Renal pelvis (tissue), 4 donors: ENCODE results near the gene ZMYM4. TPM values are rescaled to one million over a fixed set of nuclear protein-coding genes. Genes with fewer than 3 reads are reported as not detected.
A peak's percentile ranks its signal among the peaks of the same experiment; 100 is the strongest.

Experiments used
- DNase-seq: peaks from one replicate; pipeline ENCODE4 v3.0.0-alpha.2; 2013
- polyA plus RNA-seq, 3 donors: library from polyadenylated mRNA; unstranded; fragments of 120-200 nt; gene quantifications; one replicate each; pipeline ENCODE4 v1.2.1, GENCODE V29; 2013; ENCODE audit not compliant: insufficient read length in 3 of 3

Gene ZMYM4
- polyA plus RNA-seq, 3 donors: 68.4 to 76.6 (median 74.2) TPM

DNA sequence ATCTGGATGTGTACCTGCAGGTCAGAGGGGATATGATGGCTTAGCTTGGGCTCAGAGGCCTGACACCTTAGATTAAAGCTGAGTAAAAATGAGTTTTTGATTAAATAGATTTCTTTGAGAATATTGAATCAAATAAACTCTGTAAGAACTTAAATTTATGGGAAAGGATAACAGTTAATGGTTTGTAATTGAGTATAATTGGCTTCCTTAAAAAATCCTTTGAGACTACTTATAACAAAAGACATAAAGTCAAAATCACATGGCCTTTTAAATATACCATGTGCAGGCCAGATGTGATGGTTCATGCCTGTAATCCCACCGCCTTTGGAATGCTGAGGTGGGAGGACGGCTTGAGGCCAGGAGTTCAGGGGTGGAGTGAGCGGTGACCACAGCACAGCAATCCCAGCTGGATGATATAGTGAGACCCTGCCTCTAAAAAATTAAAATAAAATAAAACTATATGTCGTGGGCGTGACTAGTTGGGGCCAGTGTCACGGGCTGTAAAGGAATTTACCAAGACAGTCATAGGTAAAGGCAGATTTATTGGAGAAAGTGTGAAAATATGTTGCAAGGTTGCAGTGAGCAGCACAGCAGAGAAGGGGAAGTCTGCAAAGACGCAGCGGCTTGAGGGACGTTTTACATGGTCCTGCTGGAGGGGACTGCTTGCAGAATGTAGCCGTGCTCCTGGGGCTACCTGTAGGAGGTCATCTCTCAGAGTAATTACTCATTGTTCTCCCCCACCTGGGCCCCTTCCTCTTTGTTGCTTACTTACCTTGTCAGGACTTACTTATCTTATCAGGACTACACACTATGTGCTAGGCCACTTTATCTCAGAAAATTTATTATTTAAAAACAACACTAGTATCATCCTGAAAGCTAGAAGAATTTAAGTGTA, 122.3 kb downstream of the ZMYM4 start:
- DNase-seq: no peak

DNA sequence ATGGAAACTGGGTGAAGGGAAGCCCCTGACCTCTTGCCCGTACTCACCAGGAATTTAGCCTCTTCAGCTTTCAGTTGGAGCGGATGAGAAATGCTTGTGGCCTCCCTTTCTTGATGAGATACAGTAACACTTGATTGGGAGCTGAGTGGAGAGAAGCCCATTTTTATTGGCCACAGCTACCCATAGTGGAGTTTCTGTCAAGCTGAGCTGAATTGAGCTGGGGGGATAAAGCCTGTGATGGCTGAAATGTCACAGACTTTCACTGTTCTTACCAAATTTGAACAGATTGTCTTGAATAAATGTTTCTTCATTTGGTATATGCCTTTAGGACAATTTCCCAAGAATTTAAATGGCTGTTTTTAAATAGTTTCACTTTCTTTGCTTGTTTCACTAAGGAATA, 125.9 kb downstream of the ZMYM4 start:
- DNase-seq: no peak

DNA sequence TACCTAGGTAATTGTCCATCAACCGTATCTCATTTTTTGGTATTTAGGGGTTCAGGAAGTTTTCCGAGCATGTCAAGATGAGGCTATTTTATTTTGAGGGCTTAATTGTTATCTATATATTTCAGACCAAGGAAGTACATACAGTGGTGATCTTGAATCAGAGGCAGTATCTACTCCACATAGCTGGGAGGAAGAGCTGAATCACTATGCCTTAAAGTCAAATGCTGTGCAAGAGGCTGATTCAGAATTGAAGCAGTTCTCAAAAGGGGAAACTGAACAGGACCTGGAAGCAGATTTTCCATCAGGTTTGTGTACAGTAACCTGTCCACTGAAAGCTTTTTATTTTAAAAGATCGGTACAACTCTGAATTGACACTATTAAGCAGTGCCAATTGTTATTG, 130.2 kb downstream of the ZMYM4 start:
- no peak for DNase-seq

DNA sequence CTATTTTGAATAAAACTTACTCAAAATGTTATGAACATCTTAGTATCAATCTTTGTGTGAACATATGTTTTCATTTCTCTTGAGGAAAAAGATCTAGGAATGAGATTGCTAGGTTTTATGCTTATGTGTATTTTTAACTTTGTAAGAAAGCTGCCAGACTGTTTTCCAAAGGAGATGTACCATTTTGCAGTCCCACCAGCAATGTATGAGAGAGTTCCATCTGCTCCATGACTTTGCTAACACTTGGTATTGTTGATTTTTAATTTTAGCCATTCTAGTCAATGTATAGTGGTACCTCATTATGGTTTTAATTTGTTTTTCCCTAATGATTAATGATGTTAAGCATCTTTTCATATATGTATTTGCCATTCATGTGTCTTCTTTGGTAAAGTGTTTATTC, 132.5 kb downstream of the ZMYM4 start:
- no peak for DNase-seq

DNA sequence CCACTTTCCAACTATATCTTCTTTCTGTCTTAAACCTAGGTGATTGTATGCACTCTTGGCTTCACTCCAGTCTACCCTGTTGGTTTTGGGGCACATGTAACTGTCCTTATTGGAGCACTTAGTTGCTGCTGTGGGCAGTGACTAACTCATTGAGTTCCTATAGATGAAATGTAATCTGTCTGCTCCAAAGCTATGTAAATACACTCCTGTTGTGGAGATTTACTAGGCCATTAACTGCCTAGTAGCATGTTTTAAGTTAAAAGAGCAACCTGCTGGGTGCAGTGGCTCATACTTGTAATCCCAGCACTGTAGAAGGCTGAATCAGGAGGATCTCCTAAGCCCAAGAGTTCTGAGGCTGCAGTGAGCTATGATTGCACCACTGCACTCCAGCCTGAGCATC, 137.6 kb downstream of the ZMYM4 start:
- peak; percentile 17 for DNase-seq

DNA sequence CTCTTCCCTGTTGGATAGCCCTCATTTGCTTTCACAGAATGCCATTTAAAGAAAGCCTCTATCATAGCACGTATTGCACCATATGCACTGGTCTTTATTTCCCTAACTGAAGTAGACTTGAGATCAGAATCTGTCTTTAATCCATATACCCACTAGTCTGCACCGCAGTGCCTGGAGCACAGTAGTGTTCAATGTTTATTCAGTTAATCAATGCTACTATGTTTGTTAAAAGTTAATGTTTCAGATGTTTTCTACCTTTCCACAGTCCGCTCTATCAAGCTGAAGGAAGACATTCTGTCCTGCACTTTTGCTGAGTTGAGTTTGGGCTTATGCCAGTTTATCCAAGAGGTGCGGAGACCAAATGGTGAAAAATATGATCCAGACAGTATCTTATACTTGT, 139.2 kb downstream of the ZMYM4 start:
- DNase-seq: no peak

DNA sequence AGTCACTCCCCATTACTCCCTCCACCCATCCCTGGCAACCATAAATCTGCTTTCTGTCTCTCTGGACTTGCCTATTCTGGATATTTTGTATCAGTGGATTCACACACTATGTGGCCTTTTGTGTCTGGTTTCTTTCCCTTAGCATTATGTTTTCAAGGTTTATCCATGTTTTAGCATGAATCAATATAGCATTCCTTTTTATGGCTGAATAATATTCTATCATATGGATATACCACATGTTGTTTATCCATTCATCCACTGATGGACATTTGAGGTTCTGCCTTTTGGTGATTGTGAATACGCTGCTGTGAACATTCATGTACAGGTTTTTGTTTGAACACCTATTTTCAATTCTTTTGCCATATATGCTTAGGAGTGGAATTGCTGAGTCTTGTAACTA, 140.4 kb downstream of the ZMYM4 start:
- no peak for DNase-seq

DNA sequence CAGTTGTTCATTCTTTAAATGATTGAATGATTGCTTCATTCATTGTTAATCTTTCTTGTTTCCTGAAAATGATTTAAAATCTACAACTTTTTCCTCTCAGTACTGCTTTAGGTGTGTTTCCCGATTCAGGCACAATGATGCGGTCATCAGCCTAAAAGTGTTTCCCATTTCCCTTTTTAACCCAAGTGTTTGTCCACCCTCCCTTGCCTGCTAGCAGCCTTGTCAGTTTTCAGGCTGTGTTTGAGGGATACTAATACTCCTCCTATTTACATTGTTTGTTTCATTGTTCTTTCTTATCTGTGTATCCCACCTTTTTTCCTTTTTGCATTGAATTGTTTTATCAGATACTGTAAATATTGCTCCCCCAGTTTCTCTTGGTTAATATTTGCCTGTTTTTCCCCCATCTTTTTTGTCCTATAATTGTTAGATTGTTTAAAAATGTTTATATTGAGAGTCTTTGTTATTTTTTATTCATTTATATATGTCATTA, 157.6 kb downstream of the ZMYM4 start:
- no peak for DNase-seq

DNA sequence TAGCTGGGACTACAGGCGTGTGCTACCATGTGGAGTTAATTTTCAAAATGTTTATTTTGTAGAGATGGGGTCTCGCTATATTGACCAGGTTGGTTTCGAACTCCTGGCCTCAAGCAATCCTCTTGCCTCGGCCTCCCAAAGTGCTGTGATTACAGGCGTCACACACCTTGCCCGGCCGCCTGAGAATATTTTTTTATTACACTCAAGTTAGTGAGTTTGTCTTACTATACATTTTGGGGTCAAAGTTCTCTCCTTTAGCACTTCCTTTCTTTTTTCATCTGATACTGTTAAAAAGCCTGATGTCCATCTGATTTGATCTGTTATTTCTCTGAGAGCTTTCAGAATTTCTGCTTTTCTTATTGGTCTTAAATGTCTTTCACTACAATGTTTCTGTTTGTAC, 159.9 kb downstream of the ZMYM4 start:
- DNase-seq: no peak

DNA sequence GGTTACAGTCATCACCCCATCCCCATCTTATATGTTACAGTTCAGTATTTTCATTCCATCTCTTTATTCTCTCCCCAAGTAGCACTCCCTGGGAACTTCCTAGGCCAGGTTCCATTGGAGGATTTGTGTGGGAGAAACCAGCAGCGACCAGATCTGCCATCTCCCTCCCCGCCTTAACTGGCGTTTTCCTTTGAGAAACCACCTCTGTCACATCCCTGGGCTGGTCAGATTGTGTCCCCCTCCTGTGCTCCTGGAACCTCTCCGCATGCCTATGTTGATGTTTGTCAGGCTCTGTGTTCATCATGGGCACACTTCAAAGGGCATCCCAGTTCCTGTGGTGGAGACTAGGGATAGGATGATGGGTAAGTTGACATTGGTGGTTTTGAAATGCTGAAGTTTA, 162.3 kb downstream of the ZMYM4 start:
- no peak for DNase-seq

DNA sequence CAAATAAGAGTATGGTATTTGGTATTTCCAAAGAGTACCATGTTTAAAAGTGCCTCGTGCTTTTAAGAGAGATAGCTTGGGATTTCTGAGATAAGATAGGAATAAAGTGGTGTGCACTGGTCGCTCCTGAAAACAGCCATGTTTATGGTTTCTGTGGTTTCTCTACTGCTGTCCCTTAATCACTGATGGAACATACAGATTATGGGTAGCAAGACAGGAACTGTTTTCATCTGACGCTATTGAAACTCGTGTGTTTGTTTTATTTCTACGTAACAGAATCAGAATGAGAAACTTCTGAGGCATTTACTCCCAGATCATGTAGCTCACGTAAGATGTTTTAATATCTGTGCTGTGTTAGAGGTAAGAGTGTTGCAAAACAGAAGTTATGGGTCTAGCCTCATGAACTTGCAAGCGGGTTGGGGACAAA, 162.7 kb downstream of the ZMYM4 start:
- DNase-seq: no peak

DNA sequence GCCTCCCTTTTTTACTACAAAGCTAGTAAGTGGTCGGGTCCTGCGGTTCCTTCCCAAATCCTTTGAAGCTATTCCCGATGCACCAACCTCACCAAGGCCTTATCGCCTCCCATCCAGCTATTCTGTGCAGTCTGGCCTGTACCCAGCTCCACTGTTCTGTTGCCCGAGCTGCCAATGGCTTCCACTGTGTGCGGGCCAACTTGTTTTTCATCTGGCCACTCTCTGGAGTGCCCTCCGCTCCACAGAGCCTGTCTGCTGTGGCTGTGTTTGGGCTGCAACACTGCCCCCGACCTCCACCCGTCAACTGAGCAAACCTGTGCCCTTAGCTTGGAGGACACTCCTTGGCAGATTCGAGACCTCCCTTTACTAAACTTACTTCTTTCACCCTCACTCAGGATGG, 163.7 kb downstream of the ZMYM4 start:
- no peak for DNase-seq

DNA sequence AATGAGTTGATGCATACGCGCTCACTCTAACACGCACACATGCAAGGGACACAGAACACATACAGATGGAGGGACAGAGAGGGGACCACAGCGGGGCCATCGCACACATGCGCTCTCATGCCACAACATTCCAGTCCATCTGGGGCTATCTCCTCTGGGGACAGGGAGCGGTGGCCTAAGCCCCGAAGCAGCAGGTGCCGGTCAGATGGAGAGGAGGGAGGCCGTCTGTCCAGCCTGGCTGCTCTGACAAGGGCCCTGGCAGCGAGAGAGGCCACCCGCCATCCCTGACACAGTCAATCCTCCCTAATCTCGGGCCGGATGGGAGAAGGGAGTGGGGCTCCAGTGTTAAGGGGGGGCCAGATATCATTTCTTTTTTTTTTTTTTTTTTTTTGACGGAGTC, 165.2 kb downstream of the ZMYM4 start:
- DNase-seq: no peak

DNA sequence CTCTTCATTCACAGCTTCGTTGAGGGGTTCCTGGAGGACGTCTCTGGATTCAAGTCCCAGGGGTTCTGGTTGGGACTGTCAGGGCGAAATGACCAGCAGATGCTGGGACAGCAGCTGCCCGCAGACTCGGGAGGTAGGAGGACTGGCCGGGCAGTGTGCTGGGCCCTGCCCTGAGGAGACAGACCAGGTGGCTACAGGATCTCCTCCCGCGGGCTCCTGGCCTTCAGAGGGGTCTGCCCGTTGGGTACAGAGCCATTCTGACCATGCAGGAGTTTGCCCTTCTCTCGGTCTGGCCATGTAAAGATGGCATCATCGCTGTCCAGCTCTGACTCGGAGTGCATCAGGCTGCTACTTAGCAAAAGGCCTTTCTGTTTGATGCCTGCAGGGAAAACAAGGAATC, 166.2 kb downstream of the ZMYM4 start:
- DNase-seq: no peak

DNA sequence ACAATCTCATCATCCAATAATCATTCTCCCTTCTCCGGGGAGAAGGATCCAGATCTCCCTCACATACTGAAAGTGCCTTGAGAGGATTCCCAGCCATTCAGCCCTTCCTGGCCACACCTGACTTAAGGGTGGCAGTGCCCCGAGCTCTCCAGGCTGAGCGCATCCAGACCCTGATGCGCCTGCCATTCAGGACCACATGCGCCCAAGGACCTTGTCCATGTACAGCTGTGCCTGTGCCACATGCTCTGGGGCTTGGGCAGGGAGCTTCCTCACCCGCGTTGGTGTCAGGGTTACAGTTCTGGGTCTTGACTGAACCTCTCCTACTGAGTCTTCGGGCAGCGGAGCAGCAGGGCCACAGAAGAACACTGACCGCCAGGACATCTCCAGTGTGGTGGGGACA, 167.6 kb downstream of the ZMYM4 start:
- DNase-seq: no peak

DNA sequence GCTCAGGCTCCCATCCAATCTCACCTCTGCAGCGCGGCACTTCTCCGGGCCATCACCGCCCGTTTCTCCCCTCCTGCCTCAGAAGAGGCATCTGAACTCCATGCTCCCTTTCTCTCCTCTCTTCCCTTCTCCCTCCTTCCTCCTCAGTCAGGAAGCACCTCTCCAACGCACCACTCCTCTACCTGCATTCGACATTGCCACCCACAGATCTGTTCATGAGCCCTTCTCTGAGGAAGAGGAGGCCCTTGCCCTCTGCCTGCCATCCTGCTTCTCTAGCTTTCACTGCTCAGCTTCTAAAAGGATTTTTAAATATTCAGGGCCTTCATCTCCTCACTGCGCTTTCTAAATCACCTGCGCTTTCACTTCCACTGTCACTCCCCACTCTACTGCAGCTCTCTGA, 168.7 kb downstream of the ZMYM4 start:
- DNase-seq: no peak

DNA sequence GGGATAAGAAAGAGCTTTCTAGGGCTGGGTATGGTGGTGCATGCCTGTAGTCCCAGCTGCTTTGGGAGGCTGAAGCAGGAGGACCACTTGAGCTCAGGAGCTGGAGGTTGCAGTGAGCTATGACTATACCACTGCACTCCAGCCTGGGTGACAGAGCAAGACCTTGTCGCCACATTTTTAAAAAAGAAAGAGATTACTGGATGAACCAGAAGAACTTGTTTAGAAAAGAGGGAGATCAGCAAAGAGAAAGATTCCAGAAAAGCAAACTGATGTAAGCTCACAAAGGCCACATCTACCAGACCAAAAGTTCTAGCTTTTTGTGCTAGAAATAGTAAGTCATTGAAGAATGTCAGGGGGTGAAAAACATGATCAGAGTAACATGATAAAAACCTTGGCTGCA, 171.1 kb downstream of the ZMYM4 start:
- no peak for DNase-seq

DNA sequence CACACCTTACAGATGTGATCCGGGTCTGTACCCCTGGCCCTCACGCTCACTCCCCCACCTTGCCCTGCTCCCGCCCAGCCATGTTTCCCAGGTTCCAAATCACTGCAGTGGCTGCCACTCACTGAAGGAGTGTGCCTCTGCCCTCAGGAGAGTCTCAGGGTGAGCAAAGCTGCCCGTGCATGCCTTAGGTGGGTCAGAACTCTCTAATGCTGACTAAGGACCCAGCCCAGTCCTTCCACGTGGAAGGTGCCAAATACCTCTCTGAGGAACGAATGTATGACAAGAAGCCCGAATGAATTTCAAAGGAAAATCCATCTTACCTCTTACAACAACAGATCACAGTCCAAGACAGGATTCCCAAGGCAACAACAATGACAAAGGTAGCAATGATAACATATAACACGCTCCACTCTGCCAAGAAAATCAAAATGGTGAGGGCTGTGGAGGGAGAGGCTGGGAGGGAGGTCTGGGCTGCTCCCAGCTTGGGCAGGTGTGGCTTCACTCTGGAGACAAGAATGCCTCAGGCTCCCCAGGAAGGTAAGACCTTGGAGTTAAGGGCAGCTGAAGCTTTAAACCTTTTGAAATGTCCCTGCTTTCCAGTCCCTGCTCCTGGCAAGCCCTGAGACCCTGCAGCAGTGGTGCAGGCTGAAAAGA, 173.5 kb downstream of the ZMYM4 start:
- DNase-seq: no peak

DNA sequence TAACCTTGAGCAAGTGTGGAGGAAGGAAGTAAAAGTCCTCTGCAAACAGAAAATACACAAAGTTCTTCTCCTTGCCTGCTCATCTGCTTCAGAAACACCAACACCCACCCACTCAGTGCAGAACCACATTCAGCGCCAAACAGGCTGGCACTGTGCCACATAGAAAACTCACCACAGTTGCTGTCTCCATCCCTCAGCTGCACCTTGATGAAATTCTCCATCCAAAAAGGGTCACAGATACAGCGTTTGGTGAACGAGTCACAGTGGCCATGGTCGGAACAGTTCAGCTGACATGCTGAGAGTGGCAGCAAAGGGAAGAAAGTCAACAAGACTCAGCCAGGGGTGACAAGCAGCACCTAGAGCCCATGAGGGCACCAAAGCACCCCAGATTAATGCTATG, 174.2 kb downstream of the ZMYM4 start:
- no peak for DNase-seq

DNA sequence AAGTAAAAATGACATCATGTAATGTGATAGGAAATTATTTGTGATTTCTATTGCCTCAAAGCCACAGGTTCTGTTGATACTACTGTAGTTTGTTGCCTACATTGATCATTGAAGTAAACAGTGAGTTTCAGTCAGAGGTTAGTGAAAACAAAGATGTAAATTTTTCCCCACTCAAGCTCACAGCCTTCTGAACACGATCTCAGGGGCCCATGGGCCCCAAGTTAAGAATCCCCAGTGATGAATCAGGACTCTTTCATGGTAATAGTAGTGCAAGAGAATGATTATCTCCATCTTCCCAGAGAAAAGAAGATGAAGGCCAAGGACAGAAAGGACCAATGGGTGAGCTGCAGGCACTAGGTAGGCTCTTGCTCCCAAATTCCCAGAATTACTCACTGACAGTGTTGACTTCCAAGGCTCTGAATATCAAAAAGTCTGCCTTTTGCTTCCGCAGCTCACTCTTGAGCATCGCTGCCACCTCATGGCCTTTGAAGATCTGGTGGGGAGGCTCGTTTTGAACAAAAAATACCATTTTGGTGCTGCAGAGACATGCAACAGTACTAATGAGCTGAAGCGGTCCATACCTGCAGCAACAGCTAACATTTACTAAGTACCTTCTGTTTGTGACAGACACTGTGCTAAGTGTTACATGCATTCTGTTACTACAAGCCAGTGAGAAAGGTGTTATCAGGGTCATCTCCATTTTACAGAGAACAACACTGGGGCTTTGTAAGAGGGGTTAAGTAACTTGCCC, 175.4 kb downstream of the ZMYM4 start:
- no peak for DNase-seq

DNA sequence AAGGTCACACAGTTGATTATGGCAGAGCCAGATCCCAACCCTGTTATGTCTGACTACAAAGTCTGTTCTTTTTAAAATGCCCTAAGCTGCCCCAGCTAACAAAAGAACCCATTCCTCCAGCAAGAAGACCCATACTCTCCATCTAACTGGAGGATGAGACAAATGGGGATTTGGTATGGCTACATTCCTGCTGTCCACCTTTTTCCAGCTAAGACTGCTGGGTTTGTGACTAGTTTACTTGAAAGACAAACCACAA, 175.9 kb downstream of the ZMYM4 start:
- DNase-seq: no peak

DNA sequence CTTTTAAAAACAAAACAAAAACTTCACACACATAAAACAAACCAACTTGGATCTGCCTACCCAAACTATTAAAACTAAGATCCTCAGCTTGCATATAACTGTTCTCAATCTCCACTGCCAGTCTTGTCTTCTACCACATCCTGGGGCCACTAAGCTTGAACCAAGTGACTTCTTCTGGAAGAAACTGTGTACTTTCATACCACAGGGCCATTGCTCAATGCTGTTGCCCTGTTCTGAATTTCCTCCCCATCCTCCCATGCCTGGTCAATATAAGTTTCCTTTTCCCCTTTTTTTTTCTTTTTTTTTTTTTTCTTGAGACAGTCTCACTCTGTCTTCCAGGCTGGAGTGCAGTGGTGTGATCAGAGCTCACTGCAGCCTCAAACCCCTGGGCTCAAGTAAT, 178.8 kb downstream of the ZMYM4 start:
- no peak for DNase-seq

DNA sequence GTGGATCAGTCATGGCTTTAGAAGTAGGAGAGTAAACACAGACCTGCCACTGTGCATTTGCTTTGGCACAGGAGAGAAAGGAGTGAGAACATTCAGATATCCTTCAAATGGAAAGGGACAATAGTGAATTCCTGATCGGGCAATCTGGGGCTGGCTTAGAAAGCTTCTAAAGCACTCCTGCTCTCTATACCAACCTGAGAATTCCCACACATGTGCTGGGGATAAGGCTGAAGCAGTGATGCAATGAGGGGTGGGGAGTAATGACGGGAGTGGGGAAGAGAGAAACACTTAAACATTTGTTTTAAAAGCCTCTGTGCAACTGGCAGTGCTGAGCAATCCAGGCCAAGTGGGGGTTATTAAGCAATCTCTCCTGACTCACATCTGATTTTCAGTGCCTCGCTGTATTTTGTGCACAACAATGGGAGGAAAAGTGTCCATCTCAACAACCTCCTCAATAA, 179.9 kb downstream of the ZMYM4 start:
- DNase-seq: no peak
